GM19023 (cell line): Measurements from ENCODE around the gene SPATA7.

Experiments used
- ATAC-seq: cut with Tn5 transposase; IDR thresholded peaks from one replicate; pipeline ENCODE4 v1.9.1; 2021; ENCODE audit warnings: mild to moderate bottlenecking, moderate library complexity; ENCODE audit not compliant: unreplicated experiment

SPATA7 gene

GRCh38 chr14:88479574-88479987, 94.1 kb downstream of the SPATA7 start:
- no peak for ATAC-seq

GRCh38 chr14:88481059-88481458, 95.6 kb downstream of the SPATA7 start:
- ATAC-seq = no peak

GRCh38 chr14:88481794-88482193, 96.3 kb downstream of the SPATA7 start:
- ATAC-seq = no peak

- ATAC-seq = no peak
These were observed 97.1 kb downstream of the SPATA7 start for GRCh38 chr14:88482524-88482923.
